RPMI7951 (cell line): ENCODE results near the gene ARID3A. TPM values are rescaled to one million over a fixed set of nuclear protein-coding genes. Genes with fewer than 3 reads are reported as not detected.
A peak's percentile ranks its signal among the peaks of the same experiment; 100 is the strongest.

ENCODE experiments used
- DNase-seq: peaks from one replicate; pipeline ENCODE4 v3.0.0-alpha.2; 2012; ENCODE audit warnings: low read depth
- total RNA-seq: library from RNA; depleted of rRNA; stranded (reverse); fragments of >200 nt; shearing (Covaris generic); gene quantifications from 2 replicates; pipeline ENCODE4 v1.2.3, GENCODE V29; 2014

The ARID3A gene
- total RNA-seq, 1 experiment from 2014 or later: 5.6 TPM

DNA sequence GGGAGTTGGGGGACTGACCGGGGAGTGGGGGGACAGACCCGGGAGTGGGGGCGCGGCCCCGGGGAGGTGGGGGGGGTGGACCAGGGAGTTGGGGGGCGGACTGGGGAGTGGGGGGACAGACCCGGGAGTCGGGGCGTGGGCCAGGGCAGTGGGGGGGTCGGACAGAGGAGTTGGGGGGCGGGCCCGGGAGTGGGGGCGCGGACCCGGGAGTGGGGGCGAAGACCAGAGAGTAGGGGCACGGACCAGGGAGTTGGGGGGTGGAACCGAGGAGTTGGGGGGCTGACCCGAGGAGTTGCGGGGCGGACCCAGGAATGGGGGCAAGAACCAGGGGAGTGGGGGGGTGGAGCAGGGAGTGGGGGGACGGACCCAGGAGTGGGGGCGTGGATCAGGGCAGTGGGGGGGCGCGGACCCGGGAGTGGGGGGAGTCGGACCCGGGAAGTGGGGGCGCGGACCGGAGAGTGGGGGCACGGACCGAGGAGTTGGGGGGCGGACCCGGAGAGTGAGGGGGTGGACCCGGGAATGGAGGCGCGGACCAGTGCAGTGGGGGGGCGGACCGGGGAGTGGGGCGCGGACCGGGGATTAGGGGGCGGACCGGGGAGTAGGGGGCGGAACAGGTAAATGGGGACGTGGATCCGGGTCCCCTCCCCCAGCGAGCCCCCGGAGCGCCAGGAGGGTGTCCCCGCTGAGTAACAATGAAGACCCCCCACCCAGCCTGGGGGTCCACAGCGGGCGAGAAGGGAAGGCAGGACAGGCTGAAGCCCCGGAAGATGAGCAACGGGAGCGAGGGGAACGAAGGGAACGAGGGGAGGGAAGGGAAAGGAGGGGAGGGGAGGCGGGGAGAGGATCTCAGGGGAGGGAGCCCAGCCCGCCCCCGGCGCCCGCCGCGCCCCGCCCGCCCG is 13.4 kb upstream of the ARID3A start:
- DNase-seq: no peak

DNA sequence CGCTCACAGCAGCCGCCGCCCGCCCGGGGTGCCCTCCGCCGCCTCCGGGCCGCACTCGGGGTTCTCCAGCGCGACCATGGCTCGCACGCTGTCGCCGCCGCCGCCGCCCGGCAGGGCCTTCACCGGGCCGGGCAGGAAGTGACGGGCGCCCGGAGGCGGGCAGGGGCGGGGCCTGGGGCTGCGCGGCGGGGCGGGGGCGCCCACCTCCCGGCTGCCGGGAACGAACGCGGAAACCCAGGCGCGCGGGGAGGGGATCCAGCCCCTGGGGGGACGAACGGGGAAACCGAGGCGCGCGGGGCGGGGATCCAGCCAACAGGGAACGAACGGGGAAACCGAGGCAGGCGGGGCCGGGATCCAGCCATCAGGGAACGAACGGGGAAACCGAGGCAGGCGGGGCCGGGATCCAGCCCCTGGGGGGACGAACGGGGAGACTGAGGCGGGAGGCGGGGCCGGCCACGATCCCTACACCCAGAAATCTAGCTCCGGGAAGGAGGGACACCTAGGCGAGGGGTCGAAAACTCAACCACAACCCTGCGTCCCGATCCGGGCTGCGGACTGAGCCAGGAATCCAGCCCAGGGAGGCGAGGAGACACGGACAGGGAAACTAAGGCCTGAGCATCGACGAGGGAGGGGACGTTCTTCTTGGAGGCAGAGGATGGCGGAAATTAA is 12.6 kb upstream of the ARID3A start, which contains the start of gene R3HDM4:
TSS of gene R3HDM4 (minus strand) at position 140 of the 669 bp plus-strand sequence. CDS start at position 78, 62 bp downstream.
- DNase-seq: peak; percentile 62

DNA sequence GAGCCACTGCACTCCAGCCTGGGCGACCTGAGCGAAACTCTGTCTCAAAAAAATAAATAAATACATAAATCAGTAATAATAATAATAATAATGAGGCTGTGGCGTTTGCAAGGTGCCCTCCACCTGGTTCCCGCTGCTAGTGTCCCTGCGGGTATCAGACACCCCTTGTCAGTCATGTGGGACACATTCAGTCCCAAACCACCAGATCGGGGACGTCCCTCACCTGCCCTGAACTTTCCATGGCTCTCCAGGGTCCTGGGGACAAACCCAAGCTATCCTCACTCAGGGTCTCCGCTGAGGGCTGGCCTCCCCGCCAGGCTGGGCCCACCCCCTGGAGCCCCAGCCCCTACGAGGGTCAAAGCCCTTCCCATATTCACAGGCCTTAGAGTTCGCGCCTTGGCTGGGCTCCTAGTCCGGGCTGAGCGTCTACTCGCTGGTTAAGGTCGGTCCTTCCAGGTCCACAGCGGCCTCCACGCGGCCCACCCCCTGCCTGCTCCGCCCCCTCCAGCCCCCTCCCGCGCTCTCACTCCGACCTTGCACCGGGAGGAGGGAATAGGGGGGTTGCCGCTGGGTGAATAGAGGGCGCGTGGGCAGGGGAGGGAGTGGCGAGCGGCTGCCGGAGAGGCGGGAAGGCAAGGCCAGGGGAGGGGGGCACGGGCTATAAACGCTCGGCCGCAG is 9.1 kb upstream of the ARID3A start:
- no peak for DNase-seq

DNA sequence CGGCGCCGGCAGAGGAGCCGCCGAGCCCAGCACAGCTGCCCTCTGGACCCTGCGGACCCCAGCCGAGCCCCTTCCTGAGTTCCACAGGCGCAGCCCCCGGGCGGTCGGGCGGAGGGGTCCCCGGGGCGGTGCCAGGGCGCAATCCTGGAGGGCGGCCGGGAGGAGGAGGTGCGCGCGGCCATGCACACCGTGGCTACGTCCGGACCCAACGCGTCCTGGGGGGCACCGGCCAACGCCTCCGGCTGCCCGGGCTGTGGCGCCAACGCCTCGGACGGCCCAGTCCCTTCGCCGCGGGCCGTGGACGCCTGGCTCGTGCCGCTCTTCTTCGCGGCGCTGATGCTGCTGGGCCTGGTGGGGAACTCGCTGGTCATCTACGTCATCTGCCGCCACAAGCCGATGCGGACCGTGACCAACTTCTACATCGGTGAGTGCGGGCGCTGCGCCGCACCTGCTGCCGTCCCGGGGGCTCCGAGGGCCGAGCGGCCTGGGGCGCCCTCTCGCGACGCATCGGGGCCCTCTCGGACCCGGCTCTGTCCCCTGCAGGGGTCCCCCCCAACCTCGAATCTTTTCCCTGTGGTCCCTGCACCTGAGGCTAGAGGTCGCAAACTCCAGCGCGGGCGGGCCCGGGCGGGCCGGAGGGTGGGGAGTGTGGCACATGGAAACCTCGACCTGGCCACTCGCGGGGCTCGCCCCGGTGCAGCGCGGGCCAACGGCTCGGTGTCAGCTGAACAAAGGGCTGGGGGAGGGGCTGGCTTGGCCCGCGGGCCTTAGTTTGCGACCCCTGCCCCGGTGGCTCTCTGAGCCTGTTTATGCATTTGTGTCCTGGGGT is 8.3 kb upstream of the ARID3A start, which contains the start of gene KISS1R:
TSS of gene KISS1R (plus strand) at position 11 of the 829 bp plus-strand sequence. CDS start at position 181, 170 bp downstream.
- DNase-seq: no peak

DNA sequence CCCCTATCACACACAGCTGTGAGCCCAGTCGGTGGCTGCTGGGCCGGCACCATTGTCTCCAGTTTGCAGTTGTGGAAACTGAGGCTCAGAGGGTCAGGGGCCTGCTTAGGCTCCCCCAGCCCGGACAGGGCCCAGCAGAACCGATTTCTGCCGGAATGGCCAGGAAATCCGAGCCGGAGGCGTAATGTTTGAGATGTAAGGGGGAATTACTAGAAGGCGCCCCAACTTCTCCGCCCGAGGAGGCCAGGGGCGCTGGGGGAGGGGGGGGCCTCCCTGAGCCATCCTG is 7.7 kb upstream of the ARID3A start:
- no peak for DNase-seq

DNA sequence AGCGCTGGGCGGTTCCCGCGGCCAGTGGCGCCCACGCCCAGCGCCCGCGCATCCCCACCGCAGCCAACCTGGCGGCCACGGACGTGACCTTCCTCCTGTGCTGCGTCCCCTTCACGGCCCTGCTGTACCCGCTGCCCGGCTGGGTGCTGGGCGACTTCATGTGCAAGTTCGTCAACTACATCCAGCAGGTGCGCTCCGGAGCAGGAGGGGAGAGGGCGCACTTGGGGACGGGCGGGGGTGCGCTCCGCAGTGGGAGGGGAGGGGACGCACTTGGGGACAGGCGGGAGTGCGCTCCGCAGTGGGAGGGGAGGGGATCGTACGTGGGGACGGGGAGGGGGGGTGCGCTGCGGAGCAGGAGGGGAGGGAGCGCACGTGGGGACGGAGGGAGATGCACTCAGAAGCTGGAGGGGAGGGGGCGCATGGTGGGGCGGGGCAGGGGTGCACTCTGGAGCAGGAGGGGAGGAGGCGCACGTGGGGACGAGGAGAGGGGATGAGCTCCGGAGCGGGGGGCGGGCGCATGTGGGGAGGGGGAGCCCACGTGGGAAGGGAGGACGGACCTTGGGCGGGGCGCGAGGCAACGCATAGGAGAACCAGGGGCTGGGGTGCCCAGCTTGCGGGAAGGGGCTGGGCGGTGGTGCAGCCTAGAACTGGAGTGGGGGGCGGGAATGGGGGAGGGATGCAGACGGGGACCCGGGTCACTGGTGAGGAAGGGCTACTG is 7.2 kb upstream of the ARID3A start:
- no peak for DNase-seq

DNA sequence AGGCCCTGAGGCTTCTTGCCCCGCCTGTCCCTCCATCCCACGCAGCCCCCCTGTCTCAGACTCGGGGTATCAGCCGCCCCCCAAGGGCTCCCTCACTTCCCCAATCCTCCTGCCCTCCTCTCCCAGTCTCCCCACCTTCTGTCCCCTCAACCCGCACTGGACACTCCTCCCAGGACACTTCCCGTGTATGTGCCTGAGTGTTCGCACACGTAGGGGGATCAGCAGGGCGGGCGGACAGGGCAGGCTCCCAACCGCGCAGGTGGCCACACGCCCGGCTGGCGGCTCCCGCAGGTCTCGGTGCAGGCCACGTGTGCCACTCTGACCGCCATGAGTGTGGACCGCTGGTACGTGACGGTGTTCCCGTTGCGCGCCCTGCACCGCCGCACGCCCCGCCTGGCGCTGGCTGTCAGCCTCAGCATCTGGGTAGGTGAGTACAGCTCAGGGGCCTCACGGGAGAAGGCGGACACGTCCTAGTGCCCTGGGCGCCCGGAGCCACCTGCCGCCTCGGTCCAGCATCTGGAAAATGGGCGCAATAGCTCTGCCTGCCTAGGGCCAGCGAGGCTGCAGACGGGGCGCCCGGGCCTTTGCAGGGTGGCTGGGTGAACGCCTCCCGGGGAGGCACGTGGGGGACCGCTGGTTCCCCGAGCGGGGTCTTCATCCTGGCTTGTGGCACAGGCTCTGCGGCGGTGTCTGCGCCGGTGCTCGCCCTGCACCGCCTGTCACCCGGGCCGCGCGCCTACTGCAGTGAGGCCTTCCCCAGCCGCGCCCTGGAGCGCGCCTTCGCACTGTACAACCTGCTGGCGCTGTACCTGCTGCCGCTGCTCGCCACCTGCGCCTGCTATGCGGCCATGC is 6.4 kb upstream of the ARID3A start:
- DNase-seq: no peak

DNA sequence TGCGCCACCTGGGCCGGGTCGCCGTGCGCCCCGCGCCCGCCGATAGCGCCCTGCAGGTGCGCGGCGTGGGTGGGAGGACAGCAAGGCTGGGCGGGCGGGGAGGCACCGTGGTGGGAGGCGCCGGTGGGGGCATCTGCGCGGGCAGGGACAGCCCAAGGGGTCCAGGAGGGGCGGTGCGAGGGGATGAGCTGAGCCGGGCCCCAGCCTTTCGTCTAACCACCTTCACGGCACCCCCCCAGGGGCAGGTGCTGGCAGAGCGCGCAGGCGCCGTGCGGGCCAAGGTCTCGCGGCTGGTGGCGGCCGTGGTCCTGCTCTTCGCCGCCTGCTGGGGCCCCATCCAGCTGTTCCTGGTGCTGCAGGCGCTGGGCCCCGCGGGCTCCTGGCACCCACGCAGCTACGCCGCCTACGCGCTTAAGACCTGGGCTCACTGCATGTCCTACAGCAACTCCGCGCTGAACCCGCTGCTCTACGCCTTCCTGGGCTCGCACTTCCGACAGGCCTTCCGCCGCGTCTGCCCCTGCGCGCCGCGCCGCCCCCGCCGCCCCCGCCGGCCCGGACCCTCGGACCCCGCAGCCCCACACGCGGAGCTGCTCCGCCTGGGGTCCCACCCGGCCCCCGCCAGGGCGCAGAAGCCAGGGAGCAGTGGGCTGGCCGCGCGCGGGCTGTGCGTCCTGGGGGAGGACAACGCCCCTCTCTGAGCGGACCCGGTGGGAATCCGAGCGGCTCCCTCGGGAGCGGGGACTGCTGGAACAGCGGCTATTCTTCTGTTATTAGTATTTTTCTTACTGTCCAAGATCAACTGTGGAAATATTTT is 5.6 kb upstream of the ARID3A start:
- DNase-seq: peak; percentile 26

DNA sequence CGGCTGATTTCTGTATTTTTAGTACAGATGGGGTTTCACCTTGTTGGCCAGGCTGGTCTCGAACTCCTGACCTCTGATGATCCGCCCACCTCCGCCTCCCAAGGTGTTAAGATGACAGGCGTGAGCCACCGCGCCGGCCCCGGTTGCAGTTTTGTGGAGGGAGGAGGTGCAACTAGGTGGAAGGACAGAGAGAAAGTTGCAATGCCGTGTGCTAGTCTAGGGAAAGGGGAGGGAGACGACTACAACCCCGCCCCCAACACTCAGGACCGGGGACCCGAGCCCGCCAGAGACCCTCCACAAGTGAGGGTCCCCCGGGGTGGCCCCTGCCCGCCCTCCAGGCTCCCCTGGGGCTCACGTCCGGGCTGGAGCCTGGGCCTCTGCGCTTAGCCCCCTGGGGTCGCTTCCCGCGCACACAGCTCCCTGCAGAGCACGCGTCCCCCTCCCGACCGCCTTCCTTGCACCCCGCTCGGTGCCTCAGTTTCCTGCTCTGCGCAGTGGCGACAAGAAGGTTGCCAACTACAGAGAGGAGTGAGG is 1.2 kb upstream of the ARID3A start:
- DNase-seq: no peak

DNA sequence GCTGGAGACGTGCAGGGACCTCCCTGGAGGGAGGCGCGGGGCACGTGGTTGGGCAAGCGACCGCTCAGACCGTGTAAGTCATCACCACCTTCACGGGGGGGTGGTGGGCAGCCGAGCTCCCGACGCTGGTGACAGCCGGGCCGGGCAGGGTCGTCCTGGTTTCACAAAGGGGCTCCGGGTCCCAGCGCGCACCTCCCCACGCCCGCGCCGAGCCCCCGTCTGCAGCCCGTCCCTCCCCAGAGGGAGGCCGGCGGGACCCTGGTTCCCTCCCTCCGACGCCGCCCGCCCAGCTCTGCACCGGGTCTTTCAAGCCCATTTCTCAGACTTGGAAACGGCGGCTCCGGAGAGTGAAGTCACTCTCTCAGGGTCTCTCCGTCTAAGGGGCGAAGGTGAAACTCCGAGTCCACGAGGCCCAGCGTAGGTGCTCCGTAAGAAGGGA is 729 bp upstream of the ARID3A start:
- peak; percentile 59 for DNase-seq

DNA sequence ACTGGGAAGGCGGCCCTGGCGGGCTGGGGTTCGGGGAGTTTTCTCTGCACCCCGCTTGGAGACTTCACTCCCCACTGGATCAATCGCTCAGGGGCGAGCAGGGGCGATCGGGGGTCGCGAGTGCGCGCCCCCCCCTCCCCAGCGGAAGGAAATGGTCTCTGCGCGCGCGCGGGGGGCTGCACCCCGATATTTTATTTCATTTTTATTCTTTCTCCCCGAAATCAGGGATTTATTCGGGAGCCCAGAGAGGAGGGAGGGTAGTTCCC is 421 bp downstream of the ARID3A start:
- no peak for DNase-seq

DNA sequence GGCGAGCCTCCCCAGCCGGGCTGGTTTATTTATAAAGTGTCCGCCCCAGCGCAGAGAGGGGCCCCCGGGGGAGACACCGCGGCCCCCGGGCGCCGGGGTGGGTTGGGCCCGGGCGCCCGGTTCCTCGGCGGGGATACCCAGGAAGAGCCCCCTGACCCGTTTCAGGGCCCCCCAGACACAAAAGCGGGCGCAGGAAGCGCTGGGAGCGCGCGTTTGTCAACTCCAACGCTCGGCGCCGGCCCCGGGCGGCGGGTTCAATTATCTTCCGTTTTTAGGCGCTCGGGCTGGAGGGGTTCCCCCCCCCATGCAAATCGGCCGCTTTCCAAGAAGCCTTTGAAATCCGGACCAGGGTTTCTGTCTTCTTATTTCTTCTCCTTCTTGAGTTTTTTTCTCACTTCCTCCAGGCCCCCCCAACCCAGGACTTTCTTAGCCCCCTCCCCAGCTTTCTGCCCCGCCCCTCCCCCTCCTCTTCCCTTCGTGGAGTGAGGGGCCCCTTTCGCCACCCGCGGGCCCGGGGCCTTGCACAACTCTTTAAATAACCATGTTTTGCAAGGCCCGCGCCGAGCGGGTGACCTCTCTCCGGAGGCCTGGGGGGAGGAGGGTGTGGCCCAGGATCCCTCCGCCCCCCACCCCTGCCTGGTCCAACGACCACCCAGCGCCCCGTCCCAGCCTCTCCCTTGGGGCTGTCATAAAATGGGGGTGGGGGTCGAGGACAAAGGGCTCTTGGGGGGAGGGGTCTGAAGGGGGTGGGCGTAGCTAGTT is 935 bp downstream of the ARID3A start:
- peak; percentile 47 for DNase-seq

DNA sequence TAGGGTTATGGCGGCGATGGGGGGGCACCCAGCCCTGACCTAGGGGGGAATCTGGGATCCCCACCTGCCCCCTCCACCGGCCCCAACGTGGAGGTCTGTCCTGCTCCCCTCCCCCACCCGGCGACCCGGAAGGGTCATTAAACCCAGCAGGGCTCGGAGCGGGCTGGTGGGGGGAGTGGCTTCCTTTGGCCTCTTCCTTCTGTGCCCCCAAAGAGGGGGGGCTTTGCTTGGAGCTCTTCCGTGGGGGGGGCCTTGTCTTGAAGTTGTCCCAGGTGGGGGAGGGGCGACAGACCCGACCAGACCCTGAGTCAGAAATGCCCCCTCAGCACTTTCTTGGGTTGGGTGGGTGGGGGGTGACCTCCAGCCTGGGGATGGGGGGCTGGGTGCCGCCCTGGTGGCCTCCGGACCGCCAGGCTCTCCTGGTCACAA is 1.5 kb downstream of the ARID3A start:
- no peak for DNase-seq

DNA sequence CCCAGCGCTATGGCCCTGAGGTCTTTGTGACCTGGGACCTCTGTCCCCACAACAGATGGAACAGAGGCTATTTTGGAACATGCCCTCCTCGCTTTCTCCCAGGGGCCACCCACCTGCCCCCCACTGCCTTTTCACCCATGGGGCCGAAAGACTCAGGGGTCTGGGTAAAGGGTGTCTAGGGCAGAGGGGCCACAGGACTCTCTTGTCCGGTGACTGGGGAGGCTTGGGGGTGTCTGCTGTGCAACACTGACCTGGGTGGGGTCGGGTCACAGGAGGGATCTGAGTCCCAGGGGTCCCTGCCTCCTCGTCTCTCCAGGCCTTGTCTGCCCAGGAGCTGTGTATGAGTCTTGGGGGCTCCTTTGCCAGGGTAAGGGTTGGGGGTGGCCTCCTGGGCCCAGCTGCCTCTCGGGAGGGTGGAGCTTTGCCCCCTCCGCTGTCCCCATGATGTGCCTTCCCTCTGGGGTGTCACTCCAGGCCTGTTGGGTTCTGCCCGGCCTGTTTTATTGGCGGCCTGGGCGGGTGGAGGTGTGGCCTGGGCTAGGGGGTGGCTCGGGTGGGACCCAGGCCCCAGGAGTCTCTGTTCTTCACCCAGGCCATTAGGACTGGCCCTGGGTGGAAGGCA is 2.1 kb downstream of the ARID3A start:
- no peak for DNase-seq

DNA sequence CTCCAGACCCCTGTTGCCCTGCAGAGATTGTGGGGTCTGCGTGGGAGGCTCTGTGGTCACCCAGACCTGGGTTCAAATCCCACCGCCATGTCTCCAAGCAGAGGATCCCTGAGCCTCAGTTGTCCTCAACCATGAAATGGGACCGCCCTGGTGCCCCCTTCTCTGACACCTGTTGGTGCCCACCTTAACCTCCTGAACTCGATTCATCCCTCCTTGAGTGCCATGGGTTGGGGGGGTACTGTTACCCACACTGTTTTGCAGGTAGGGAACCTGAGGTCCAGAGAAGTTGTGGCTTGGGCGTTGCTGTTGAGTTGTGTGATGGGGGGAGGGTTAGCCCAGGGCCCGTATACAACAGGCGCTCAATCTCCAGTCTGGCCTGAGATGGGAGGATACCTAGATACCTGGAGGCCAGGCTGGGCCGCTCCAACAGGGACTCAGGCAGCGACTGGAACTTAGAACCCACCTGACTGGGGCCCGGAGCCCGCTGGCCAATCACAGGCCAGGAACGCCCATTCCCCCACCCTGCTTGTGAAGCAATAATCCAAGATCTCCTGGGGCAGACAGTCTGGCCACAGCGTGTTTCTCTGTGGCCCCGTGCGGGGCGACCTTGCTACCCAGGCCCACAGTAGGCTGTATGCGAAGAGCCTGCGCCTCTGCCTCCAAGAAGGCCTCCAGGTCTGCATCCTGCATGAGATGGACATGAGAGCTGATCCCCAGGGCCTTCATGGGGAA is 2.8 kb downstream of the ARID3A start:
- DNase-seq: no peak

DNA sequence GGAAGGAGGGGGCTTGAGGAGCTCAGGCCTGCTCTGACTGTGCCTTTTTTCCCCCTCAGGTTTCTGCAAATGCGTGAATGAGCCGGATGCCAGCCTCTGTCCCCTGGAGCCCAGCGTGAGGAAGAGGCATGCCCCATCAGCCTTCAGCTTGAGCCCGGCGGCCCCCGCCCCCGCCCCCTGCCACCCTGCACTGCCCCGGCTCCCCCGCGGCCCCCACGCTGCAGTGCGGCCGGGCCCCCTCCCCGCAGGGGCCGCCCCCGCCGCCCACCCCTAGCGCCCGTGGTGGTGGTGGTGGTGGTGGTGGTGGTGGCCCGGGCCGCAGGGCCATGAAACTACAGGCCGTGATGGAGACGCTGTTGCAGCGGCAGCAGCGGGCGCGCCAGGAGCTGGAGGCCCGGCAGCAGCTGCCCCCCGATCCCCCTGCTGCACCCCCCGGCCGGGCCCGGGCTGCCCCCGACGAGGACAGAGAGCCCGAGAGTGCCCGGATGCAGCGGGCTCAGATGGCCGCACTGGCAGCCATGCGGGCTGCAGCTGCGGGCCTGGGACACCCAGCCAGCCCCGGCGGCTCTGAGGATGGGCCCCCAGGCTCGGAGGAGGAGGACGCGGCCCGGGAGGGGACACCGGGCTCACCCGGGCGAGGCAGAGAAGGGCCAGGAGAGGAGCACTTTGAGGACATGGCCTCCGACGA is 3.5 kb downstream of the ARID3A start:
- no peak for DNase-seq

DNA sequence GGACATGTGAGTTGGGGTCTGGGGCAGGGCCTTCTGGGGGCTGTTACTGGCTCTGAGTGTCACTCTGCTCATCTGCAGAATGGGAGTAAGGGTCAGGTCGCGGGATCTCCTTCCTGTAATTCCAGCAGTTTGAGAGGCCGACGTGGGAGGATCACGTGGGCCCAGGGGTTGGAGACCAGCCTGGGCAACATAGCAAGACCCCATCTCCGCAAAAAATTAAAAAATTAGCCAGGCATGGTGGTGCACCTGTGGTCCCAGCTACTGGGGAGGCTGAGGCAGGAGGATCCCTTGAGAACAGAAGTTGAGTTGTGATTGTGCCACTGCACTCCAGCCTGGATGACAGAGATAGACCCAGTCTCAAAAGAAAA is 4.0 kb downstream of the ARID3A start:
- DNase-seq: no peak
